ENCODE measurements around the gene TECTA. TPM values are rescaled to one million over a fixed set of nuclear protein-coding genes. Genes with fewer than 3 reads are reported as not detected.
A peak's percentile ranks its signal among the peaks of the same experiment; 100 is the strongest.

TECTA gene
- total and polyA plus RNA-seq, 2 of the 8 experiments (the other 6 are each of a cell fraction or from before 2014, with no cell fraction given), result 0.59 to 1.0 TPM

DNA sequence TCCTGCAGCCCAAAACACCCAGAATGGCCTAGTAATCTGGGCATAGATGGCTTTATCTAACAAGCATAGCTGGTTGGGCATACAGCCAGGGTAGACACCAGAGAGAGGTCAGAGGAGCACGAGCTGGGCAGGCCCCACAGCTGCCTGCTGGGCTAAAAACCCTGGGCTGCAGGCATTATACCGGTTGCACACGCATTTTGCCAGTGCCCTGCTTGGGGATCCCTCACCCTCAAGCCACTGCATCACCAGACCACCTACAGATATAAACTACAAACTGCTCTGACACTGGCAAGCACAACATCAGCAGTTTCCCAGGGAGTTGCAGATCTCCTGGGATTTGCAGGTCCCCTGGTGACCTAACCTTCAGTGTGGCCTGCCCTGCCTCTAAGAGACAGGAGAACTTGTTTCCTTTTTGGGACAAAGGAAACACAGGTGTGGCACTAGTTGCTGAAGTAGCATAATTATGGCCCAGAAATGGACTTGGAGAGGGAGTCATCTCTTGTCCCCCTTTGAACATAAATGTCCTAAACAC is 112.4 kb downstream of the TECTA start:
- Histone ChIP-seq H3K4ac (replicated peaks; ENCODE audit: insufficient read length, low read depth, low read length) (no peak overlapping the region), H3K56ac (replicated peaks; ENCODE audit: insufficient read length, low read depth, low read length) (no peak overlapping the region), H2BK5ac (ENCODE audit: low read depth, low read length) (no peak overlapping the region), H3K9me3 (ENCODE audit: insufficient read depth in 2 of 2, low read depth in 1 of 2, low read length in 1 of 2) (no peaks in the 10 kb centered on the region), H3K14ac (ENCODE audit: insufficient read length) (no peak overlapping the region), H3K36me3 (ENCODE audit: control insufficient read depth in 2 of 4, insufficient read depth in 4 of 4, low read length in 3 of 4) (no peaks in the 10 kb centered on the region), H2AFZ (ENCODE audit: low read length) (0 out of 2 replicates have a peak overlapping the region, but pooled peaks have one; percentile 69), H2BK12ac (ENCODE audit: low read depth, low read length) (no peak overlapping the region), H3K79me2 (ENCODE audit: control insufficient read depth in 1 of 2, insufficient read depth in 2 of 2, low read length in 2 of 2) (no peaks in the 10 kb centered on the region), H2BK120ac (replicated peaks; ENCODE audit: low read depth, low read length) (no peak overlapping the region), H3K79me1 (ENCODE audit: low read depth, low read length) (no peaks in the 10 kb centered on the region), H4K8ac (ENCODE audit: extremely low read depth, insufficient read depth, low read length) (no peak overlapping the region), H4K91ac (replicated peaks; ENCODE audit: insufficient read length, low read length) (peak overlapping the region; percentile 64), H3K23ac (ENCODE audit: insufficient read length) (no peak overlapping the region), H3K18ac (ENCODE audit: extremely low read depth, low read length) (no peak overlapping the region), H3K4me1 (replicated peaks in 1 of 4; ENCODE audit: control insufficient read depth in 3 of 4, insufficient read depth in 4 of 4, low read length in 3 of 4) (no peaks in the 10 kb centered on the region), H3K4me3 (ENCODE audit: extremely low read depth in 1 of 4, insufficient read depth in 2 of 4, low read depth in 3 of 4, low read length in 4 of 4) (no peak overlapping the region), H2BK15ac (ENCODE audit: low read length) (no peak overlapping the region), H3K4me2 (ENCODE audit: insufficient read depth in 1 of 2, low read depth in 2 of 2, low read length in 2 of 2) (no peak overlapping the region), H3K23me2 (ENCODE audit: low read depth, low read length) (no peaks in the 10 kb centered on the region), H3K27ac (ENCODE audit: low read depth, low read length) (no peak overlapping the region), H3K27me3 (replicated peaks in 1 of 4; ENCODE audit: control insufficient read depth in 3 of 4, extremely low read depth in 1 of 4, insufficient read depth in 3 of 4, low read length in 3 of 4) (no peaks in the 10 kb centered on the region), H2AK5ac (ENCODE audit: low read depth, low read length) (no peak overlapping the region), H4K5ac (ENCODE audit: insufficient read length, low read depth, low read length) (no peak overlapping the region), H4K20me1 (replicated peaks in 1 of 2; ENCODE audit: control insufficient read depth in 1 of 2, insufficient read depth in 2 of 2, low read length in 2 of 2) (no peaks in the 10 kb centered on the region), H2BK20ac (ENCODE audit: low read length) (no peak overlapping the region), H3K9ac (replicated peaks in 1 of 4; ENCODE audit: extremely low read depth in 1 of 4, low read depth in 3 of 4, low read length in 3 of 4) (no peak overlapping the region)
- ChIA-PET CTCF (ENCODE audit: partially characterized antibody) (no interaction called here), POLR2A (ENCODE audit: partially characterized antibody) (no interaction called here)
- FAIRE-seq (no peak), DNase-seq (ENCODE audit: low read depth in 1 of 2, low spot score in 2 of 2) (peak in 1 of 2 experiments; percentile 16)
- 93% methylated on average over 3 of the region's 3 CpGs; no CpG with 5 or more reads in 1 of the 2 experiments for WGBS, 2 experiments (ENCODE audit: extremely low coverage in 1 of 2, insufficient coverage in 1 of 2, insufficient read length in 1 of 2, insufficient replicate concordance in 2 of 2, low coverage in 1 of 2, low lambda C conversion rate in 2 of 2, missing lambda C conversion rate in 1 of 2)
- TF ChIP-seq TAF1 (IDR thresholded peaks at IDR 0.05; ENCODE audit: low read depth, low read length) (no peak), SP1 (IDR thresholded peaks at IDR 0.05; ENCODE audit: low read depth, low read length) (no peak), TCF12 (IDR thresholded peaks at IDR 0.05; ENCODE audit: low read depth, low read length) (no peak), HDAC2 (IDR thresholded peaks at IDR 0.05; ENCODE audit: borderline replicate concordance in 1 of 2, low read depth in 2 of 2, low read length in 2 of 2) (no peak), TEAD4 (IDR thresholded peaks at IDR 0.05; ENCODE audit: low read depth, low read length) (no peak), NRF1 (IDR thresholded peaks at IDR 0.05; ENCODE audit: low read depth, low read length) (no peak), SIX5 (IDR thresholded peaks at IDR 0.05; ENCODE audit: low read depth, low read length) (no peak), RAD21 (IDR thresholded peaks at IDR 0.05 in 1 of 2, conservative IDR thresholded peaks at IDR 0.05 in 1 of 2; ENCODE audit: low read depth in 2 of 2, low read length in 2 of 2) (no peak)

Measured in H1 (cell line).